A375 (cell line): ENCODE measurements around the gene ZAR1L. TPM values are rescaled to one million over a fixed set of nuclear protein-coding genes. Genes with fewer than 3 reads are reported as not detected.

Experiments used
- total RNA-seq: library from RNA; depleted of rRNA; stranded (reverse); fragments of >200 nt; shearing (Covaris generic); gene quantifications from 2 replicates; pipeline ENCODE4 v1.2.3, GENCODE V29; 2014; rRNA removed

The ZAR1L gene, protein sequence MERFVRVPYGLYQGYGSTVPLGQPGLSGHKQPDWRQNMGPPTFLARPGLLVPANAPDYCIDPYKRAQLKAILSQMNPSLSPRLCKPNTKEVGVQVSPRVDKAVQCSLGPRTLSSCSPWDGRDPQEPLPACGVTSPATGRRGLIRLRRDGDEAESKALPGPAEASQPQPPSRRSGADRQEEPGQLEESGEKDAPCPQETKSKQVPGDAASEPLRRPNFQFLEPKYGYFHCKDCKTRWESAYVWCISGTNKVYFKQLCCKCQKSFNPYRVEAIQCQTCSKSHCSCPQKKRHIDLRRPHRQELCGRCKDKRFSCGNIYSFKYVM
- total RNA-seq, result not detected in 2 replicates

DNA sequence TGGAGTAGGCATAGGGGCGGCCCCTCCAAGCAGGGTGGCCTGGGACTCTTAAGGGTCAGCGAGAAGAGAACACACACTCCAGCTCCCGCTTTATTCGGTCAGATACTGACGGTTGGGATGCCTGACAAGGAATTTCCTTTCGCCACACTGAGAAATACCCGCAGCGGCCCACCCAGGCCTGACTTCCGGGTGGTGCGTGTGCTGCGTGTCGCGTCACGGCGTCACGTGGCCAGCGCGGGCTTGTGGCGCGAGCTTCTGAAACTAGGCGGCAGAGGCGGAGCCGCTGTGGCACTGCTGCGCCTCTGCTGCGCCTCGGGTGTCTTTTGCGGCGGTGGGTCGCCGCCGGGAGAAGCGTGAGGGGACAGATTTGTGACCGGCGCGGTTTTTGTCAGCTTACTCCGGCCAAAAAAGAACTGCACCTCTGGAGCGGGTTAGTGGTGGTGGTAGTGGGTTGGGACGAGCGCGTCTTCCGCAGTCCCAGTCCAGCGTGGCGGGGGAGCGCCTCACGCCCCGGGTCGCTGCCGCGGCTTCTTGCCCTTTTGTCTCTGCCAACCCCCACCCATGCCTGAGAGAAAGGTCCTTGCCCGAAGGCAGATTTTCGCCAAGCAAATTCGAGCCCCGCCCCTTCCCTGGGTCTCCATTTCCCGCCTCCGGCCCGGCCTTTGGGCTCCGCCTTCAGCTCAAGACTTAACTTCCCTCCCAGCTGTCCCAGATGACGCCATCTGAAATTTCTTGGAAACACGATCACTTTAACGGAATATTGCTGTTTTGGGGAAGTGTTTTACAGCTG lies at the start of gene ZAR1L, which contains the start of gene BRCA2:
Gene ZAR1L, minus strand, starts transcription at position 126 of the 790 bp plus-strand sequence. CDS start 3,438 bp downstream, outside the sequence.
Gene BRCA2, plus strand, starts transcription at position 271 of the 790 bp plus-strand sequence. CDS start 953 bp downstream, outside the sequence.

Other genes with a start within 250 kb of the ZAR1L start
- 9.0 and 10.3 TPM in 2 replicates for gene BRCA2, start 145 bp upstream of the ZAR1L start, total RNA-seq
- 1.6 and 2.8 TPM in 2 replicates for gene N4BP2L1, start 112.8 kb upstream of the ZAR1L start, total RNA-seq
- gene N4BP2L2, start 223.4 kb upstream of the ZAR1L start, total RNA-seq, result 63.9 and 69.9 TPM in 2 replicates